GM12872 (cell line): Measurements from ENCODE around the gene SRPX2.

Source experiments
- CTCF ChIP-seq: IDR thresholded peaks from 3 replicates; pipeline ENCODE4 v1.5.1; 2011; ENCODE audit warnings: low read depth, mild to moderate bottlenecking, low read length, moderate library complexity; ENCODE audit not compliant: insufficient read depth

Gene SRPX2

GRCh38 chrX:100698551-100698950 is 54.6 kb downstream of the SRPX2 start:
- TF ChIP-seq CTCF: no peak

GRCh38 chrX:100700809-100701208 is 56.8 kb downstream of the SRPX2 start:
- no peak for TF ChIP-seq CTCF

- TF ChIP-seq CTCF: no peak
Observed at GRCh38 chrX:100704581-100705203, 60.7 kb downstream of the SRPX2 start.

- TF ChIP-seq CTCF: no peak
Observed at GRCh38 chrX:100710816-100711215, 66.8 kb downstream of the SRPX2 start.

- TF ChIP-seq CTCF: no peak
Observed at GRCh38 chrX:100717363-100717762, 73.4 kb downstream of the SRPX2 start.

- TF ChIP-seq CTCF: no peak
Observed at GRCh38 chrX:100719139-100719538, 75.1 kb downstream of the SRPX2 start.

GRCh38 chrX:100720301-100720700 is 76.3 kb downstream of the SRPX2 start:
- TF ChIP-seq CTCF: no peak

- TF ChIP-seq CTCF: no peak
Observed at GRCh38 chrX:100721328-100721727, 77.3 kb downstream of the SRPX2 start.
